Right cardiac atrium (tissue), 5 donors: ENCODE results near the gene ARHGEF37. TPM values are rescaled to one million over a fixed set of nuclear protein-coding genes. Genes with fewer than 3 reads are reported as not detected.
A peak's percentile ranks its signal among the peaks of the same experiment; 100 is the strongest.
"Not testable (repeated sequence)": the region's sequence is repeated elsewhere in the genome, so short reads cannot be mapped to it uniquely, and the experiment has no call there.

Source experiments
- ATAC-seq, 2 donors: fragments of 200-7000 bp; cut with Tn5 transposase; one replicate each; pipeline versions ENCODE4 v1.8.0 to v1.9.1; 2020; ENCODE audit warnings: moderate library complexity in 2 of 2, mild to moderate bottlenecking in 1 of 2
- DNase-seq, 3 donors: peaks; one replicate each; pipeline ENCODE4 v3.0.0-alpha.2; 2020
- H3K27ac ChIP-seq: one replicate; pipeline ENCODE4 v1.5.1; 2013; ENCODE audit warnings: mild to moderate bottlenecking, low read length, control low read depth, moderate library complexity
- H3K27me3 ChIP-seq: one replicate; pipeline ENCODE4 v1.6.1; 2013; ENCODE audit not compliant: control insufficient read depth, insufficient read depth
- H3K4me1 ChIP-seq: one replicate; pipeline ENCODE4 v1.6.1; 2013; ENCODE audit warnings: low read length; ENCODE audit not compliant: control insufficient read depth, insufficient read depth
- H3K4me3 ChIP-seq: one replicate; pipeline ENCODE4 v1.5.1; 2013; ENCODE audit warnings: low read length, control low read depth
- H3K9me3 ChIP-seq: one replicate; pipeline ENCODE4 v1.6.1; 2013; ENCODE audit warnings: low read length; ENCODE audit not compliant: control insufficient read depth
- WGBS: extraction: QIAGEN DNeasy Blood & Tissue Kit; methylation state at CpG from one replicate; pipeline ENCODE4 v1.1.7; 2013; 5-methylcytosine and 5-hydroxymethylcytosine counted together
- intact Hi-C, 4 donors: fragments of 100-400 bp; cut with DNase I; formaldehyde crosslinking; loops; one replicate each; pipeline versions ENCODE4 v1.11.0 to v1.14.0; 2022 to 2023
- polyA plus RNA-seq: library from polyadenylated mRNA; stranded (reverse); fragments of 200-250 nt; gene quantifications from one replicate; pipeline ENCODE4 v1.2.3, GENCODE V29; 2013
- total RNA-seq, 4 donors: library from RNA; stranded (reverse); fragmentation: NEBNext Ultra II Directional; extraction: Animal tissue kit (Norgen Biotek cat#: 25700); gene quantifications; one replicate each; pipeline ENCODE4 v1.2.1, GENCODE V29; 2021
- donor health status: healthy with polysubstance abuse.
- donor health status: DM: no; HTN: yes; CAD: no.
- donor health status: DM: no; HTN: no; CAD: no.
- donor health status: DM: no; HTN: yes; CAD: no; lungs with severe emphysema.
- donor health status: DM: yes; HTN: yes; CAD: no.

ARHGEF37 gene
- total and polyA plus RNA-seq, 5 donors, result 10.4 to 25.7 (median 23.0) TPM

DNA sequence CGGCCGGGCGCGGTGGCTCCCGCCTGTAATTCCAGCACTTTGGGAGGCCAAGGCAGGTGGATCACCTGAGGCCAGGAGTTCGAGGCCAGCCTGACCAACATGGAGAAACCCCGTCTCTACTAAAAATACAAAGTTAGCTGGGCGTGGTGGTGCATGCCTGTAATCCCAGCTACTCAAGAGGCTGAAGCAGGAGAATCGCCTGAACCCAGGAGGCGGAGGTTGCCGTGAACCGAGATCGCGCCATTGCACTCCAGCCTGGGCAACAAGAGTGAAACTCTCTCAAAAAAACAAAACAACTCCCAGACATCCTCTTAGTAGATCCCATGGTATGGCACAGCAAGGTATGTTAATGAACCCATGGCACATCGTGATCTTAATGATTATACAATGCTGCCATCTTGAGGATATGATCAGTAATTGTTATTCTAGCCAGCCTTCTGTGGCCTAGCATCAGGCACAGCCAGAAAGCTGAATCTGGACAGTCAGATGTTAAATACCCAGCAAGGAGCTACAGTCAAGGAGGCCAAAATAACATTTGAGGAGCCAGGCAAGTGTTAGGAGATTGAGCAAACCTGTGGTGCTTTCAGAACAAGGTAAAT is 16.7 kb upstream of the ARHGEF37 start:
- H3K4me1 ChIP-seq, H3K9me3 ChIP-seq, H3K27me3 ChIP-seq, H3K27ac ChIP-seq, H3K4me3 ChIP-seq, DNase-seq: not testable (repeated sequence)
- peak; percentile 78 to 82 for ATAC-seq
- WGBS, result 46% methylated on average over 15 of the region's 15 CpGs
- intact Hi-C loops, result loop anchor here in 3 of 4 donors (2.0 to 10.0 kb wide), 5 partner anchors 182 to 300 kb away; partner anchors contain the start of gene IL17B (in 1 of the 3)

DNA sequence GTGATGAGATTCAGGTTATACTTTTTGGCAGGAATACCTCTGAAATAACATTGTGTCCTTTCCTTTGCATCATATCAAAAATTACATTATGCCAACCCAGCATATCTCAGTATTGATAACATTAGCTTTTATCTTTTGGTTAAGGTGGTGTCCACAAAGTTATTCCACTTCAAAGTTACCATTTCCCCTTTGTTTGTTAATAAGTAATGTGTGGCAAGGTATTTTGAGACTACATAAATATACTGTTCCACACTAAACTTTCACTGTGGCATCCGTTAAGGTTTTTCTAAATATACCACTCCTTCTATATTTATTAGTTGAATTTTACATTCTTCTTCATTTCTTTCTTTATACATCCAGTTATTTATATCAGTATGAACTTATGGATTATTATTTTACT is 14.1 kb upstream of the ARHGEF37 start:
- DNase-seq (no peak), ATAC-seq (no peak)
- H3K4me3 ChIP-seq, result no peak overlapping the region
- no peaks in the 10 kb centered on the region for H3K27me3 ChIP-seq
- peaks cover 5% of the 10 kb centered on the region for H3K4me1 ChIP-seq
- intact Hi-C loops, result loop anchor here in 3 of 4 donors (5.0 to 10.0 kb wide), 4 partner anchors 185 to 302 kb away; partner anchors contain the start of gene IL17B (in 1 of the 3)
- 90% methylated on average over 1 of the region's 1 CpG for WGBS
- H3K9me3 ChIP-seq, result no peaks in the 10 kb centered on the region
- no peak overlapping the region for H3K27ac ChIP-seq

DNA sequence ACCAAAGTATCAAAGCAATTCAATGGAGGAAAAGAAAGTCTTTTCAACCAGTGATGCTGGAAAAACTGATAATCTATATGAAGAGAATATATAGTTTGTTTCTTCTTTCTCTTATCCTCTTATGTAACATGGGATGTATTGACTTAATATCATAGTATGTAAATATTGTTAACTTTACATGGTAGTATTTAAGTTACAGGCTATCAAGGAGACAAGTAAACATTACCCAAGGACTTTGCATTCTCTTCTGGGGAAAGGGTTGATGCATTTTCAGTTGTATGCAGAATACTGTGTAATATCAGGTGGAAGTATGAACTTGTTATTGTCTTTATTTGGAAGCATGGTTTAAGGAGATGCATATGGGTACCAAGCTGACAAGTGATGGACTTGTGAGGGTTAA is 9.1 kb upstream of the ARHGEF37 start:
- DNase-seq (no peak), ATAC-seq (peak in 1 of 2 donors; percentile 27)
- Histone ChIP-seq H3K9me3 (no peaks in the 10 kb centered on the region), H3K4me1 (no peaks in the 10 kb centered on the region), H3K4me3 (no peak overlapping the region), H3K27ac (no peak overlapping the region), H3K27me3 (no peaks in the 10 kb centered on the region)
- intact Hi-C loops, result no loop called here

DNA sequence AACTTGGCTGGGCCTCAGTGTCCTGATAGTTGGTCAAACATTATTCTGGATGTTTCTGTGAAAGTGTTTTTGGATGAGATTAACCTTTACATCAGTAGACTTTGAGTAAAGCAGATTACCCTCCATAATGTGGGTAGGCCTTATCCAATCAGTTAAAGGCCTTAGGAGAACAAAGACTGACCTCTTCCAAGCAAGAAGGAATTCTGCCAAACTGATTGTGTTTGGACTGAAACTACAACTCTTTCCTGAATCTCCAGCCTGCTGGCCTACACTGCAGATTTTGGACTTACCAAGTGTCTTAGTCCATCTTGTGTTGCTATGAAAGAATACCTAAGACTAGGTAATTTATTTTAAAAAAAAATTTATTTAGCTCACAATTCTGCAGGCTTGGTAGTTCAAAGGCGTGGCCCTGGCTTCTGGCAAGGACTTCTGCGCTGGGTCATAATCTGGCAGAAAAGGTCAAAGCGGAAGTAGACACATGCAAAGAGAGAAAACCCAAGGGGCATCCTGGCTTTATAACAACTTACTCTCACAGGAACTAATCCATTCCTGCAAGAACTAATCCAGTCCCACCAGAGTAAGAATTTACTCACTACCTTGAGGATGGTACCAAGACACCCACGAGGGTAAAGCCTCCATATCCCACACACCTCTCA is 8.6 kb upstream of the ARHGEF37 start:
- H3K4me1 ChIP-seq, result no peaks in the 10 kb centered on the region
- peak; percentile 38 to 61 for ATAC-seq
- no peaks in the 10 kb centered on the region for H3K9me3 ChIP-seq
- no peak overlapping the region for H3K27ac ChIP-seq
- intact Hi-C loops, result no loop called here
- H3K4me3 ChIP-seq, result no peak overlapping the region
- H3K27me3 ChIP-seq, result no peaks in the 10 kb centered on the region
- WGBS, result 78% methylated on average over 4 of the region's 4 CpGs
- no peak for DNase-seq

DNA sequence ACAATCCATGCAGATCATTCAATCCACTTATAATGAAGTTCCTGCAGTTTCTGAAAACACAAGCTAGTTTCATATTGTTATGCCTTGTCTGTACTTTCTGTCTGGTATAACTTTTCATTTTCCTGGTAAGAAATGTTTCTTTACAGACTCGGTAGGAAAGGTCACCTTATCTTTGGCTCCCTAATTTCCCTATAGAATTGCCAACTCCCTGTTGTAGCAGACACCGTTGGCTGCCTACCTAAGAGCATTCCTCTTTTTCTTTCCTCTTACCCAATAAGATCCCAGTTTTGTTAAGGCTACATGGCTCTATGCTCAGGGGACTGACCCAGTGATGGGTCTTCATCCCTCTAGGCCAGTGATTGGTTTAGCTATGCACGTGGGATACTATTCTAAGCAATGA is 6.2 kb upstream of the ARHGEF37 start:
- 70% methylated on average over 3 of the region's 3 CpGs for WGBS
- intact Hi-C loops, result no loop called here
- Histone ChIP-seq H3K27ac (no peak overlapping the region), H3K4me3 (no peak overlapping the region), H3K4me1 (no peaks in the 10 kb centered on the region), H3K9me3 (no peaks in the 10 kb centered on the region), H3K27me3 (no peaks in the 10 kb centered on the region)
- DNase-seq (no peak), ATAC-seq (no peak)

DNA sequence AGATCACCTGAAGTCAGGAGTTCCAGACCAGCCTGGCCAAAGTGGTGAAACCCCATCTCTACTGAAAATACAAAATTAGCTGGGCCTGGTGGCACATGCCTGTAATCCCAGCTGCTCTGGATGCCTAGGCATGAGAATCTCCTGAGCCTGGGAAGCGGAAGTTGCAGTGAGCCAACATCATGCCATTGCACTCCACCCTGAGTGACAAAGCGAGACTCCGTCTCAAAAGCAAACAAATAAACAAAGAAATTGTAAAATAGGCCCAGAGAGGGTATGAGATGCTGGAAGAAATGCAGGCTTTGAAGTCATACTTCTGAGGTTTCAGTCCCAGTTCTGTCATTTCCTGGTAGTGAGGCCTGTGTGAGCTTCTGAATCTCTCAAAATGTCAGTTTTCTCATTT is 5.3 kb upstream of the ARHGEF37 start:
- intact Hi-C loops, result no loop called here
- ATAC-seq, result no peak
- no peak for DNase-seq

DNA sequence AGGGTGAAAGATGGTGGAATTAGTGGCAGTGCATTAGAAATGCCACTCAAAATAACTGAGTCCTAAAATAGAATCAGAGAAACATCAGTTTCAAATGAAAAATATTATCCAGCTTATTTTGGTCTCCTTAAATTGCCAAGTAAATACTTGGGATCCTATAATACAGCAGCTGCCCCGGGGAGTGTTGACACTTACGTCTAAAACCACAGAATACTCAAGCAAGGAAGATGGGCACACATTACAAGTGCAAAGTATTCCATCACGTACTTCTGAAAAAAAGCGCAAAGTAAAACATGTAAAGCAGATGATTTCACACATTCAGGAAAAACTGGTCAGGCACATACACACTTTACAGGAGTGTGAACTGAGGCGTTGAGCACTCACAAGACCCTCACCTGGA is 2.4 kb upstream of the ARHGEF37 start:
- Histone ChIP-seq H3K4me1 (no peaks in the 10 kb centered on the region), H3K27ac (no peak overlapping the region), H3K4me3 (no peak overlapping the region), H3K27me3 (no peaks in the 10 kb centered on the region), H3K9me3 (no peaks in the 10 kb centered on the region)
- intact Hi-C loops, result no loop called here
- 79% methylated on average over 5 of the region's 5 CpGs for WGBS
- no peak for DNase-seq
- no peak for ATAC-seq

More for the DNA sequence above, 5.3 kb upstream of the ARHGEF37 start:
- Histone ChIP-seq H3K27ac (no peak overlapping the region), H3K4me1 (no peaks in the 10 kb centered on the region), H3K4me3 (no peak overlapping the region), H3K27me3 (no peaks in the 10 kb centered on the region), H3K9me3 (no peaks in the 10 kb centered on the region)
- whole genome bisulfite sequencing, result 92% methylated on average over 3 of the region's 3 CpGs

DNA sequence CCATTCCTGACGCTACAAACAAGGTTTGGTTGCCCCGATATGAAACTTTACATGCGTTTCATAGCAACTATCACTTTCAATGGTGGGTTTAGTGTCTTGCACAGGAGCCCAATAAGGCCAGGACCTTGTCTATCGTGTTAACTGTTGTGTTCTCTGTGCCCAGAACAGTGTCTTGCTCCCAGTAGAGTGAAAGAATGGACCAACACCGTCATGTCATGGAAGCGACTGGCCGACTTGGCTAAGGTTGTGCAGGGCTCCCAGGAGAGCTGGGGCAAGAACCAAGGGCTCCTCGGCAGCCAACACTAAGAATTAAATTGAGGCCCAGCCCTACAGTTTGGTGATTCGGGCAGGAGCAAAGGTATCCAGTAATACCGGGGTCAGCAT is 498 bp upstream of the ARHGEF37 start:
- 25% methylated on average over 10 of the region's 10 CpGs for WGBS
- Histone ChIP-seq H3K9me3 (no peaks in the 10 kb centered on the region), H3K27ac (peak overlapping the region; percentile 90), H3K4me3 (peak overlapping the region; percentile 50), H3K27me3 (no peaks in the 10 kb centered on the region), H3K4me1 (no peaks in the 10 kb centered on the region)
- peak; percentile 32 to 50 for ATAC-seq
- DNase-seq, result no peak
- intact Hi-C loops, result no loop called here

DNA sequence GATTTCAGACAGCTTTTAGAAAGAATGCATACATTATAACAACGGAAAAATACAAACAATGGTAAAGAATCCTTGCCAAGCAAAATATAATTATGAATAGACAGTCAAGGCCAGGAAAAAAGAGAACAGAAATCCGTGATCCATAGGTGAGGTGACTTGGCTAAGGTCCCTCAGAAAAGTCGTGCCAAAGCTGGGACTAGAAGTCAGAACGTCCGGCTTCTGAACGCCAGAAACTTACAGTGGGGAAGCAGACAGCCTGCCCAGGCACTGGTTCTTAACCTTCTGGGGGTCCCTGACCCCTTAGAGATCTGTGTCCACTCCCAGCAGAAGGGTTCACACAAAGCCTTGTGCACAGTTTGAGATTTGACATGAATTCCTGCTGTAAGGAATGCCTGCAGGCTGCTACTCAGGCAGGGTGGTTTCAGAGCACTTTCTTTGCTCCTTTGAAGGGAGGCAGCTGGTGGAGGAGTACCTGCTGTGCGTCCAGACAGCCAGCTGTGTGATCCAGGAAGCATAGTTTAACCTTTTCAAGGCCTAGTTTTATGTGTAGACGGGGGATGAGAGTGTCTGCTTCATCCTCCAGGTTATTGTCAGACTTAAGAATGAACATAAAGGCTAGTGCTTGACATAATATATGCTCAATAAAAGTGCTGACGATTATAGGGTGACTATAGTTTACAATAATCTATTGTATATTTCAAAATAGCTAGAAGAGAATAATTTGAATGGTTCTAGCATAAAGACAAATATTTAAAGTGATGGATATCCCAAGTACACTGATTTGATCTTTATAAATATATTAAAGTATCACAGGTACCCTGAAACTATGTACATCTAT is 852 bp downstream of the ARHGEF37 start:
- Histone ChIP-seq H3K27me3 (no peaks in the 10 kb centered on the region), H3K9me3 (no peaks in the 10 kb centered on the region), H3K4me1 (peaks cover 2% of the 10 kb centered on the region), H3K4me3 (peak overlapping the region; percentile 50), H3K27ac (peak overlapping the region; percentile 90)
- no peak for DNase-seq
- 22% methylated on average over 9 of the region's 9 CpGs for WGBS
- peak; percentile 30 to 32 for ATAC-seq
- intact Hi-C loops, result no loop called here

DNA sequence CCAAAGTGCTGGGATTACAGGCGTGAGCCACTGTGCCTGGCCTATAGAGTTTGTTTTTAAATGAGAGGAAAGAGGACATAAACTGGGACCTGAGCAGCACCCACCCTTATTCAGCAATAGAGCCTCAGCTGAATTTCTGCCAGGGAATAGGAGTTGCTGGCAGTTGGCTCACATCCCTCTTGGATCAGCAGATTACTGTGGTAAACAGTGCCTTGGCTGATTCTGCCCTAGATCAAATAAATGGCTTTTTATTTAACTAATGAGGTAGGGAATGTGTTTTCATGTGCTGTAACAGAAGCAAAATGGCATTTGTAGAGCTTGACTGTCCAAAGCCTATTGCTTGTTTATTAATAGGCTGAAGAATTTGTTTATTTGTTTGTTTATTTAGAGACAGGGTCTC is 2.1 kb downstream of the ARHGEF37 start:
- WGBS, result 48% methylated on average over 1 of the region's 1 CpG
- H3K27ac ChIP-seq, result peak overlapping the region; percentile 75
- peaks cover 2% of the 10 kb centered on the region for H3K4me1 ChIP-seq
- no peaks in the 10 kb centered on the region for H3K9me3 ChIP-seq
- ATAC-seq, result peak; percentile 49 to 56
- H3K27me3 ChIP-seq, result no peaks in the 10 kb centered on the region
- H3K4me3 ChIP-seq, result no peak overlapping the region
- intact Hi-C loops, result no loop called here
- DNase-seq, result no peak

DNA sequence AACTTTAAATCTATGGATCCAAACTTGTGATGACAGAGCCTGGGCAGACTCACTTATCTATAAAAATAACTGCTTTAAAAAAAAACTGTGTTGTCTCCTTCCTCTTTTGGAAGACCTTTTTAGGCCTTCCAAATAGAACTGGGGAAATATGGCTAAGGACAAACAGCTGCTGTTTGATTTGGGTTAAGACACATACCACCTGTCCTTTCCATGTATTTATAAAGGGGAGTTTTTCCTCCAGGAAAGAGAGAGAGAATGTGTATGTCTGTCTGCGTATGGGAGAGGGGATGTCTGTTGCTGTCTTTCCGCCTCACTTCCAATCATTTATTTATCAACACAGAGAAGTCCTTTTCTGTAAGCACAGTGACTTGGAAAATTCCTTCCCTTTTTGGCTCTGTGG is 2.8 kb downstream of the ARHGEF37 start:
- H3K9me3 ChIP-seq, result no peaks in the 10 kb centered on the region
- no peak overlapping the region for H3K4me3 ChIP-seq
- H3K27ac ChIP-seq, result peak overlapping the region; percentile 31
- H3K27me3 ChIP-seq, result no peaks in the 10 kb centered on the region
- peaks cover 2% of the 10 kb centered on the region for H3K4me1 ChIP-seq
- WGBS, result 32% methylated on average over 2 of the region's 2 CpGs
- ATAC-seq (no peak), DNase-seq (no peak)
- intact Hi-C loops, result no loop called here
